K562 treated with DMSO at 1 percent for 12 hours (cell line): ENCODE data around the gene HEXB. TPM values are rescaled to one million over a fixed set of nuclear protein-coding genes. Genes with fewer than 3 reads are reported as not detected.

ENCODE experiments used
- total RNA-seq: library from RNA; unstranded; fragments of 300-600 nt; gene quantifications from 2 replicates; pipeline ENCODE4 v1.2.3, GENCODE V29; 2022; ENCODE audit not compliant: insufficient read depth

The HEXB gene
- total RNA-seq: 173 and 199 TPM in 2 replicates

GRCh38 chr5:74684900-74685851 lies at the start of gene HEXB:
Gene HEXB, plus strand, starts transcription at chr5:74685233. Its CDS starts 28 bp downstream, at chr5:74685261.

GRCh38 chr5:74640450-74640953 lies 44.5 kb upstream of the HEXB start, which contains the start of gene ENC1:
Gene ENC1, minus strand, starts transcription at chr5:74640728. Its CDS starts 4,243 bp downstream, at chr5:74636485.

GRCh38 chr5:74766849-74767578 lies 82.0 kb downstream of the HEXB start, which contains the start of the genes GFM2 and NSA2:
Gene GFM2, minus strand, starts transcription at chr5:74767117. Its CDS starts 3,375 bp downstream, at chr5:74763742.
Gene NSA2, plus strand, starts transcription at chr5:74767249. Its CDS starts 112 bp downstream, at chr5:74767361.

Other genes starting within 250 kb of the HEXB start
- gene ENC1, start 44.5 kb upstream of the HEXB start, total RNA-seq: 0.36 and 0.90 TPM in 2 replicates
- gene GFM2, start 81.9 kb downstream of the HEXB start, total RNA-seq: 13.6 and 30.4 TPM in 2 replicates
- 72.2 and 84.2 TPM in 2 replicates for gene NSA2, start 82.0 kb downstream of the HEXB start, total RNA-seq
- not detected in 2 replicates for gene FAM169A, start 181.2 kb downstream of the HEXB start, total RNA-seq